ENCODE data around the gene LRRC2.
A peak's percentile ranks its signal among the peaks of the same experiment; 100 is the strongest.
"Not testable (repeated sequence)": the region's sequence is repeated elsewhere in the genome, so short reads cannot be mapped to it uniquely, and the experiment has no call there.

LRRC2 gene

DNA sequence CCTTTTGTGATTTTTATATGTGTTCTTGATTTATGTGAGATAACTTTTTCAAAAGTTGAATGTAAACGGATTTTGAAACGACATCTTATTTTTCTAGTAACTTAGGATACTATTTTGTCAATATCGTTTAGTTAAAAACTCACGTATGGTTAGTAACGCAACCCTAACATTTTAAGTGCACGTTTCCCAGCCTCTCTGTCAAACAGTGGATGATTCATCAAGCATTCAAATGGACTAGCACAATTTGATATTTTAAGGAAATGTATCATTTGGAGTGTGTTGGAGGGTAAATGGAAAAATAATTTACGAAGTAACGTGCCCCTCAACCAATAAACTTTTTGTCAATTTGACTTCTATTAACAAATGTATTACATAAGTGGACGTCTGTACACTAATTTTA is 45.0 kb downstream of the LRRC2 start:
- no peak for DNase-seq

- no peak for DNase-seq
These were observed 45.6 kb downstream of the LRRC2 start for GRCh38 chr3:46520531-46520930.

GRCh38 chr3:46519952-46520351 is 46.1 kb downstream of the LRRC2 start:
- DNase-seq: no peak

DNA sequence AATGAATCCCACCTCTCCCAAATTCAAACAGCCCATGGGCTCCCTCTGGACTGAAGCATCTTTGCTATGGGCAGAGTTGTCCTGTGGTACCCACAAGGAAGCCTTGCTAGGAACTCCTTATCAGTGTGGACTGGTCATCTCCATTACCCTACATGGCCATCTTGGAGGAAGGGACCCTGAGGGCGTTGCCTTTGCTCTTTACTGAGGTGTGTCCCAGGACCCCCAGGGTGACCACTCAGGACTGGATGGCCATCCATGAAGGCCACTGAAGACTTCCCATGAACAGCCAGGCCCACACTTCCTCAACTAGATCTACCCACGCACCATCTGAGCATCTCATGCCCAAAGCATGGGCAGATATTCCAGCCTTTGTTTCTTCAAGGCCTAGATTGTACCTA is 48.3 kb downstream of the LRRC2 start:
- no peak for DNase-seq

DNA sequence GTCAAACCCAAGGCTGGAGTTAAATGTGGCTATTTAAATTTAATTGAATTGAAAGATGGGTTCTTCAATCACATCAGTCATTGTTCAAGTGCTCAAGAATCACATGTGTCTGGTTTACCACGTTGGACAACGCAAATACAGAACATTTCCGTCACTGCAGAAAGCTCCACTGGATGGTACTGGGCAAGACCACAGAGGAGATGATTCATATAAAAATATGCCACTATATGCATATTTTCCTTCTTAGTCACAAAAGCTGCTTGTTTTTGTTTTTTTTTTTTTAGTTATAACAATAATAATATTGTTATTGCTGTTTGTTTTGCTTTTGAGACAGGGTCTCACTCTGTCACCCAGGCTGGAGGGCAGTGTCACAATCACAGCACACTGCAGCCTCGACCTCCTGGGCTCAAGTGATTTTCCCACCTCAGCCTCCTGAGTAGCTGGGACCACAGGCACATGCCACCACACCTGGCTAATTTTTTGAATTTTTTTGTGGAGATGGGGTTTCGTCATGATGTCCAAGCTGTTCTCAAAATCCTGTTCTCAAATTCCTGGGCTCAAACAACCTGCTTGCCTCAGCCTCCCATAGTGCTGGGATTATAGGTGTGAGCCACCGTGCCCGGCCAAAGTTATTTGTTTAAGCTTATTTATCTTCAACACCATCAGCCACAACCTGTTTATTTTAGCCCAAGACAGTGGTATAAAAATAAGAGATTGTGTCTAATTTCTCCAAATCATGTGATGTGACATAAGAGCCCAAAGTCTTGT is 48.9 kb downstream of the LRRC2 start:
- DNase-seq: no peak

DNA sequence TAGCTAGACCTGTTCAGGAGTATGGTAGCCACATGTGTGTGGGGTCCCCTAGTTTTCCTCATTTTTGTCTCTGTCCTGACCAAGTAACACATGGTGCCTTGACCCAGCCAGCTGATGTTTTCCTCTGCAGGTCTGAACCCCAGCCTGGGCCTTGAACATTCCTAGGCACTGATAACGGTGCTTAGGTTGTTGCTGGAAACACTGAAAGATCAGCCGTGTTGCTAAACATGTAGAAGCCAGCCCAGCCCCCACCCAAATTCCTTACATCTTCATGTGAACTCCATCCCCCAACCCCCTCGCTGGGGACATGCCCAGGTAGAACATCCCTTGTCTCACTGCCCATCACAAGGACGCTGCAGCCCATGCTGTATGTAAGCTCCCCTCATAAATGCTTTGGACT is 49.6 kb downstream of the LRRC2 start:
- no peak for DNase-seq

DNA sequence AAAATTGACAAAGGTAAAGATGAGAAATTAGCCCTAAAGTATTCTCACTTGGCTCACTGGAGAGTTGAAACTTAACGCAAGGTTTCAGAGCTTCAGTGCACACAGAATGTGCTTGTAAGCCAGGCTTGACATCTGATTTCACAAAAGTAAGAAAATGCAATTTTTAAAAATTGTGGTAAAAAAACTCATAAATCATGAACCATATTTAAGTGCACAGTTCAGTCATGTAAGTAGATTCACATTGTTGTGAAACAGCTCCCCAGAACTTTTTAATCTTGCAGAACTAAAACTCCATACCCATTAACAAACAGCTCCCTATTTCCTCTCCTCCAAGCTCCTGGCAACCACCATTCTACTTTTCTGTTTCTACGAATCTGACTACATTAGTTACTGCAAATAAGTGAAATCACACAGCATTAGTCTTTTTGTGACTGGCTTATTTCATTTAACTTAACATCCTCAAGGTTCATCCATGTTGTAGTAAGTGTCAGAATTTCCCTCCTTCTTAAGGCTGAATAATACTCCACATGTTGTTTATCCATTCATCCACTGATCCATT is 53.8 kb downstream of the LRRC2 start:
- no peak for DNase-seq

GRCh38 chr3:46509661-46510187 is 56.4 kb downstream of the LRRC2 start:
- DNase-seq: no peak

DNA sequence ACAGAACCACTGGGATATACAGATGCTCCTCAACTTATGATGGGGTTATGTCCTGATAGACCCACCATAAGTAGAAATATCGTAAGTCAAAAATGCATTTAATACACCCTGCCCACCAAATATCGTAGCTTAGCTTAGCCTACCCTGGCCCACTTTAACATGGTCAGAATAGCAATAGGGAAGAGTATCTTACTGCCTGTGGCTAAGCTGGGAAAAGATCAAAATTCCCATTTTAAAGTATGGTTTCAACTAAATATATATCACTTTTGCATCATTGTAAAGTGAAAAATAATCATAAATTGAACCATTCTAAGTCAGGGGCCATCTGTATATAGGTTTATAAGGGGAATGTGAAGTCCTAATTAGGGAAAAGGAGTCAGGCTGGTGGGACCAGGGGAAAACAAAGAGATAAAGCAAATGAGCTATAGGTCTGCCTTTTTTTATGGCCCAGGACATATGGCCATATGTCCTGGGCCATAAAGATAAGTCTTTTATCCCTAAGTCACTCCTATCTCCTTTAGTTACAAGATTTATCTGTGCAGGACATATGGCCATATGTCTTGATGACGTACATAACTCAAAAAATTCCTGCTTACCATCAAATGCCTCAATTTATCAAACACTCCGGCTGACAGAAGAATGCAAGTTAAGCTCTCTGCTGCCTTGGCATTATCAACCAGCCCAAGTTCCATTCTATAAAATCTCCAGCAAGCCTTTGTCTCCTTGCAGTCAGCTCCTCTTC is 57.1 kb downstream of the LRRC2 start:
- no peak for DNase-seq

GRCh38 chr3:46506526-46506925 is 59.6 kb downstream of the LRRC2 start:
- DNase-seq: no peak

DNA sequence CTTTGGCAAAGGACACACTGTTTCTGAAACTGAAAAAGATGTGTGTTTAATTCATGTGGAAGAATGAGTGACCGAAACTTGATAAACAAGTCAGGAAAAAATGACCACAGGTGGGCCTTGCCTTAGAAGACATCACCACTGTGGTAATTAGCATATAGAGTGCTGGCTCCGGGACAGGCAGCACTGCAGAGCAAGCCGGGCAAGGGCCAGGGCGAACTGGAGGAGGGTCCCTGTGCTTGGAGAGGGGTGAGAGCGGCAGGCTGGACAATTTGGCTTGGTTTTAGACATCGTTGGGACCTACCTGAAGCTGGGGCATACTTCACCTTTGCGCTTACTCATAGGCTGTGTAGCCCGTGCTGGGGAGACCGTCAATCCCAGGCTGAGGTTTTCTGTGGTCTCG is 60.1 kb downstream of the LRRC2 start:
- no peak for DNase-seq

GRCh38 chr3:46504789-46505188 is 61.3 kb downstream of the LRRC2 start:
- DNase-seq: peak; percentile 22 to 56

- DNase-seq: no peak
These were observed 62.8 kb downstream of the LRRC2 start for GRCh38 chr3:46503200-46503874.

GRCh38 chr3:46501702-46502101 is 64.4 kb downstream of the LRRC2 start:
- DNase-seq: no peak

- DNase-seq: no peak
These were observed 65.2 kb downstream of the LRRC2 start for GRCh38 chr3:46500656-46501635.

- DNase-seq: no peak
These were observed 67.1 kb downstream of the LRRC2 start for GRCh38 chr3:46498916-46499519.

GRCh38 chr3:46497556-46498265 is 68.4 kb downstream of the LRRC2 start, which contains the start of gene RTP3:
Gene RTP3 (plus strand): TSS chr3:46497976. CDS start chr3:46498063, 87 bp downstream.
- DNase-seq: no peak

GRCh38 chr3:46496746-46497555 is 69.2 kb downstream of the LRRC2 start:
- DNase-seq: peak; percentile 51 to 63

GRCh38 chr3:46495901-46496456 is 70.1 kb downstream of the LRRC2 start:
- no peak for DNase-seq

- DNase-seq: not testable (repeated sequence)
These were observed 71.6 kb downstream of the LRRC2 start for GRCh38 chr3:46494491-46494890.
